CD4-positive, alpha-beta T cell treated with Interleukin-10 for 1 hour (primary cell): ENCODE data around the gene KRT83.

Source experiments
- DNase-seq: peaks from one replicate; pipeline ENCODE4 v3.0.0-alpha.2; 2020

The KRT83 gene

DNA sequence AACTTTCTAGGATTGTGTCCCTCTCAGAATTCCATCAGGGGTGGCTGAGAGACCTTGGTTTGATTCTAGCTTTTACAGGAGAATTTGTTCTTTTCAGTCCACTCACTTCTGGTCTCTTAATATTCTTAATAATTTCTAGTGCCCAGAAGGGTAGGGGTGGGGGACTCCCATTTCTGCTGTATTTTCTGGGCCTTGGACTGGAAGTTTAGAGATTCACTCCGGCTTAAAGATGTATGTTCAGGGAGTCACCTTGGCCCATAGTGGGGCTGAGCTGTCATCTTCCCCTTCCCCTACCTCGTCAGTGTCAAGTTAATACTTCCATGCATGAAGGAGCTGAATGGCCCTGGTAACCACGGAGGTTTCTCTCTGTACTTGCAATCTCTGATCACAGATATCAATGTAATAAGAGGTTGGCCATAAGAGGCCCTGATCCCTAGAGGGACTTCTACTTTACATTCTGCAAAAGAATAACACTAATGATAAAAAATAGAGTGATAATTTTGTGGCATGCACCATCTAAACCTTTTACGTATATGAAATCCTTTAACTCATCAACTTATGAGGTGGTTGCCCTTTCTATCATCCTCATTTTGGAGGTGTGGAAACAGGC, 36.5 kb downstream of the KRT83 start:
- DNase-seq, result no peak

- no peak for DNase-seq
Observed at GRCh38 chr12:52280796-52281560, 40.2 kb downstream of the KRT83 start.

DNA sequence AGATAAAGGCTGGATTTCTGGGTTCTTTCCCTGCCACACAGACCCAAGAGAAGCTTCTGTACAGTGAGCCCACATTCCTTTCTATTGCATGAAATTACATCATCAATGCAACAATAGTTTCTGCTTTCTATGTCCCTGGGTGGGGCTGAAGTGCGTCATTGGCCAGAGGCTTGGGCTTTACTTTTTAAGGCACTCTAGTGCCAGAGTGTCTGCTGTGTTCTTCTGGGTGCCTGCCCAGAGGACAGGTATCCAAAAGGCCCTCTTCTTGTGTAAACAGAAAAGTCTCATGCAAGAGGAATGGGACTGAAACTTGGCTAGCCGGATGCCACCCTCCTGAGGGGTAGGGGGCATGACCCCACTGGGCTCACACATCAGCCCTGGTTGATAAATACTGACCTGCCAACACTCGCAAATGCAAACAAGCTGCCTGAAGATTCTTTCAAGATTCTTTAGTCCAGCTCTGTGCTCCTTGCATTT, 40.8 kb downstream of the KRT83 start:
- DNase-seq, result no peak

GRCh38 chr12:52279422-52280318, 41.5 kb downstream of the KRT83 start:
- DNase-seq, result no peak

DNA sequence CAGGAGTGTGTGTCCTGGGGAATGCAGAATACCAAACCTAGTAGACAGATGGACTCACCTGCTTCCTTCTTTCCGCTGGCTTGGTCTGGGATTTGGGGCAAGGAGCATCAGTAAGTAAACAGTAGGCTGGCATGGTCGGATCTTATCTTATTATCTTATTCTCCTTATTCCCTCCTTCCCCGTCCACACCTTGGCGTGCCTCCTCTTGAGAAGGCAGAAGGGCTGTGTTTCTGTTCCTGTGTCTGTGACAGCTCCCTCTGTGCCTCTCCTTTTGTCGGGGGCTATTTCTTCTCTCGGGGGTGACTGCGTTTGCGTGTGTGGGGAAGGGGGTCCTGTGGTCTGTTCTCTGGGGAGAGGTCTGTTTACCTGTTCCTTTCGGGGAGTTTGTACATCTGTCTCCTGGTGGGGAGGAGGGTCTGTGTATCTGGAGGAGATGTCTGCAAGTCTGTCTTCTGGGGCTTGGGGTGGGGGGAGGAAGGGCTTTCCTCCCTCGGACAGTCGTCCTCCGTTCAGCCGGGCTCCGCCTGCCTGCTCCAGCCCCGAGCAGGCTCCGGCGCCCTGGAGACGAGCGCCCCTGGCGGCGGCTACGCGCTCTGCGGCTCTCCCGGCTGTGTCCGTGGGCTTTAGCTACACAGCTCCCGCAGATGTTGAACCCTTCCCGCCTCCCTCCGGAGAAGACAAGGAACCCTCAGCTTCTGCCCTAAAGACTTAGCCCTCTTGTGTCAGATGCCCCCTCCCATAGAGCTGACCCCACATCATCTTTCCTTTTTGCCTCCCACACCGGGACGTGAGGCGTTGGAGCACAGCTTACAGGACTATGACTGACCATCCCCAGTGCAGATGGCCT, 42.4 kb downstream of the KRT83 start:
- DNase-seq, result peak; percentile 68

- DNase-seq, result no peak
Observed at GRCh38 chr12:52277486-52278245, 43.5 kb downstream of the KRT83 start.

DNA sequence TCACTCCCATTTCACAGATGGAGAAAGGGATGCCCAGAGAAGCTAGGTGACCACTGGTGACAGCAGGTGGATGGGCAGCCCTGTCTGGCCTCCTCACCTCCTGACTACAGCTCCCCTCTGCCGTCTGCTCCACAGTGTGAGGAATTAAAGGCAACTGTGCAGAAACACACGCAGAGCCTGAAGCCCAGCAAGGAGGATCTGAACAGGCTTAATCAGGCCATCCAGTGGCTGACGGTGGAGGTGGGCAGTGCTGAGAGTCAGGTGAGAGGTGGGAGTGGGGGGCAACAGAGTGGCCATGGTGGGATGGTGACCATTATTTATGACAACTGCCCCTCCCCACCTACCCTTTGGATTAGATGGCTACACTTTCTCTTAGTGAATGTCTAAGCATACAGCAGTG, 45.5 kb downstream of the KRT83 start:
- no peak for DNase-seq

DNA sequence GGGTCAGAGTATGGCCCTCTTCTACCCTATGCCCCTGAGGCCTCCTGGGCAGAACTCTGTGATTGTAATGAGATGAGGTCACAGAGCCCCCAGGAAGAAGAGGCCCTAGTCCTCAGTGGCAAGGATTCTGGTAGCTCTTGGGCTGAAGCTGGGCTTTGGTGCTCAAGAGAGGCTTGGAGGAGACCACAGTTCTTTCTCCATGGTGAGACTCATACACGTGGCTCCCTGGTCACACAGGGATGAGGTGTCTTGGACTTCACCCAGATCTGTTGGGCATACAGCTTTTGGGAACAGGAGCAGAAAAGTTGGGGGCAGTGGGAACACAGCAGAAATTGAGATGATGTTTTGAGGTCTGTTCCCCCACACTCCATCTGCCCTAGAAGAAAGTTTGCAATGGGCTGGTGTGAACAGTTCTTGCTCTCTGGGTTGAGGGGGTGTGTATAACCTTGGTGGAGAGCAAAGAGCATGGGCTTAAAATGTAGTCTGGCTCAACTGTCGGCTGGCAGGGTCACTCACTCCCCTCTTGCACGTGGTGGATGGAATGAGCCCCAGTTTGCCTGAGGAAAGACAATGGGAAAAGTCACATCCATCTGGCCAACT, 46.6 kb downstream of the KRT83 start, which contains the start of gene KRT86:
TSS of gene KRT86 (plus strand) at position 125 of the 600 bp plus-strand sequence. CDS start 27,272 bp downstream, outside the sequence.
- DNase-seq, result no peak

DNA sequence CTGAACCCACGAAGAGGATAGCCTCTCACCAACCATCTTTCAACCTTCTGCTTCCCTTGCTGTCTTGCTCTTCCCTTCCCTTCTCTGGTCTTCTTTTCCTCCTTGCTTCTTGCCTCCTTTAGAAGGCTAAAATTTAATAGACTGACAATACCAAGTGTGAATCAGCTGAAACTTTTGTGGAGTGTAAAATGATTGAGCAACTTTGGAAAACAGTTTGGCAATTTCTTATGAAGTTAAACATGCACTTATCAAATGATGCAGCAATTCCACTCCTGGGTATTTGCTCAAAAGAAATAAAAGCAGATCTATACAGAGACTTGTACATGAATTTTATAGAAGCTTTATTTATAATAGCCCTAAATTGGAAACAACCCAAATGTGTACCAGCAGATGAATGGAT, 50.0 kb downstream of the KRT83 start:
- no peak for DNase-seq

- DNase-seq, result no peak
Observed at GRCh38 chr12:52270541-52271070, 50.6 kb downstream of the KRT83 start.

DNA sequence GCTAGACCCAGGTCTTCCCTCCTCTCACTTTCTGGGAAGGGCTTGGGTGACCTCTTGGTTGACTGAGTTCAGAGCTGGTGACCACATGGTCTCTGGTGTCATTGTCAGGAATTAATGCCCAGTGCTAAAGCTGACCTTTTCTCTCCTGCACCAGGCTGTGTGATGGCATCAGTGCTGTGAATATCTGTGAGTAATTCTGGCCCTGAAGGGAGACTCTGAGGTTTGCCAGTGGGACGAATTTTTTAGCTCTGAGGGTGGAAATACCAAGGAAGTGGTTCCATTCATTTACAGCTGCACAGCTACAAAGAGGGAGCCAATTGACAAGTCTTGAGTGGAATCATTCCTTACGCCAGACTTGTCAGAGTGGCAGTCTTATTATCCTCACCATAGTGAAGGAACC, 53.0 kb downstream of the KRT83 start:
- DNase-seq, result no peak

- DNase-seq, result no peak
Observed at GRCh38 chr12:52267699-52268098, 53.5 kb downstream of the KRT83 start.

GRCh38 chr12:52267266-52267665, 53.9 kb downstream of the KRT83 start:
- no peak for DNase-seq

DNA sequence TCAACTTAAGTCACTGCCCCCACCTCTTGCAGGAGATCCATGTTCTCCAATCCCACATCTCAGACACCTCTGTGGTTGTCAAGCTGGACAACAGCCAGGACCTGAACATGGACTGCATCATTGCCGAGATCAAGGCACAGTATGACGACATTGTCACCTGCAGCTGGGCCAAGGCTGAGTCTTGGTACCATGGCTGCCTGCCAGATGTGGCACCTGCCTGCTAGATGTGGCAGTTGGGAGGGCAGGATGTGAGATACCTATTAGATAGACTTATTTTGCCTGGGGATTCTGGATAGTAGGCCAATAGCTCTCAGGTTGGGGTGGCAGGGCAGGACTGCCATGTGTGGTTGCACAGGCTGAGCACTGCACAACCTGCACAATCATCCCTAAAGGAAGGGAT, 54.7 kb downstream of the KRT83 start:
- no peak for DNase-seq

GRCh38 chr12:52264435-52264825, 56.8 kb downstream of the KRT83 start:
- DNase-seq, result no peak
